Body of pancreas (tissue), 4 donors: Measurements from ENCODE around the gene CRYBG3. TPM values are rescaled to one million over a fixed set of nuclear protein-coding genes. Genes with fewer than 3 reads are reported as not detected.

ENCODE experiments used
- ATAC-seq: fragments of 150-250 bp; one replicate; pipeline ENCODE4 v1.9.1; 2016
- DNase-seq, 4 donors: peaks; one replicate each; pipeline ENCODE4 v3.0.0-alpha.2; 2019
- H3K27ac ChIP-seq, 4 donors: fragments of 200-600 bp; sonication (generic); 1 replicate in 3 of 4; 2 replicates in 1 of 4; pipeline versions ENCODE4 v1.5.1 to v1.6.1; 2016 to 2019; ENCODE audit warnings: mild to moderate bottlenecking in 1 of 4, mixed read lengths in 1 of 4, moderate library complexity in 1 of 4
- H3K27me3 ChIP-seq, 2 donors: fragments of 200-600 bp; sonication (generic); one replicate each; pipeline ENCODE4 v1.6.0; 2016; ENCODE audit warnings: mild to moderate bottlenecking in 1 of 2
- H3K36me3 ChIP-seq, 2 donors: fragments of 200-600 bp; sonication (generic); replicated peaks in 1 of 2; 2 replicates each; pipeline ENCODE4 v1.5.1; 2016; ENCODE audit warnings: low read depth in 2 of 2; ENCODE audit not compliant: insufficient read depth in 1 of 2
- H3K4me1 ChIP-seq: fragments of 200-600 bp; sonication (generic); one replicate; pipeline ENCODE4 v1.6.0; 2016
- H3K4me3 ChIP-seq, 2 donors: fragments of 200-600 bp; sonication (generic); 1 replicate in 1 of 2; 2 replicates in 1 of 2; pipeline ENCODE4 v1.5.1; 2016 to 2019
- H3K9me3 ChIP-seq, 3 donors: fragments of 200-600 bp; sonication (generic); 1 replicate in 2 of 3; 2 replicates in 1 of 3; pipeline ENCODE4 v1.5.1; 2016
- CTCF ChIP-seq, 7 experiments: fragments of 450-650 bp in 4 of 7; fragments of 200-600 bp in 3 of 7; sonication (generic) in 3 of 7; IDR thresholded peaks; one replicate each; pipeline ENCODE4 v1.5.1; 2016 to 2019; ENCODE audit warnings: antibody characterized with exemption in 7 of 7
- POLR2A ChIP-seq, 3 donors: fragments of 450-650 bp; IDR thresholded peaks; one replicate each; pipeline ENCODE4 v1.6.1; 2016; ENCODE audit warnings: antibody characterized with exemption in 3 of 3, mild to moderate bottlenecking in 2 of 3
- WGBS, 2 donors: methylation state at CpG; one replicate each; pipeline ENCODE4 v1.1.5; 2017; 5-methylcytosine and 5-hydroxymethylcytosine counted together
- intact Hi-C: fragments of 100-400 bp; cut with DNase I; formaldehyde crosslinking; loops from one replicate; pipeline ENCODE4 v1.15.1; 2023
- total RNA-seq, 2 donors: library from RNA; depleted of rRNA; stranded (reverse); fragments of >200 nt; gene quantifications; one replicate each; pipeline ENCODE4 v1.1.0, GENCODE V29; 2016

The CRYBG3 gene
- total RNA-seq, 2 donors from 2014 or later = 14.5 to 17.1 TPM

GRCh38 chr3:97974996-97975395 lies 153.2 kb downstream of the CRYBG3 start:
- WGBS, 2 donors = 61 to 75% methylated on average over 3 of the region's 3 CpGs
- Histone ChIP-seq H3K4me1 (peaks cover 22% of the 10 kb centered on the region), H3K27ac (no peak overlapping the region), H3K27me3 (no peaks in the 10 kb centered on the region), H3K36me3 (no peaks in the 10 kb centered on the region), H3K9me3 (no peaks in the 10 kb centered on the region), H3K4me3 (no peak overlapping the region)
- TF ChIP-seq POLR2A (IDR thresholded peaks at IDR 0.05) (no peak), CTCF (IDR thresholded peaks at IDR 0.05) (no peak)
- ATAC-seq (no peak), DNase-seq (no peak)
- intact Hi-C loops = no loop called here

- WGBS, 2 donors = 62 to 82% methylated on average over 1 of the region's 1 CpG
- ATAC-seq (no peak), DNase-seq (no peak)
- intact Hi-C loops = no loop called here
- TF ChIP-seq POLR2A (IDR thresholded peaks at IDR 0.05) = no peak
- TF ChIP-seq CTCF (IDR thresholded peaks at IDR 0.05) = no peak
- Histone ChIP-seq H3K4me3 (no peak overlapping the region), H3K36me3 (no peaks in the 10 kb centered on the region), H3K9me3 (no peaks in the 10 kb centered on the region), H3K4me1 (peaks cover 18% of the 10 kb centered on the region), H3K27ac (no peak overlapping the region), H3K27me3 (no peaks in the 10 kb centered on the region)
Observed at GRCh38 chr3:97975466-97975865, 153.7 kb downstream of the CRYBG3 start.

DNA sequence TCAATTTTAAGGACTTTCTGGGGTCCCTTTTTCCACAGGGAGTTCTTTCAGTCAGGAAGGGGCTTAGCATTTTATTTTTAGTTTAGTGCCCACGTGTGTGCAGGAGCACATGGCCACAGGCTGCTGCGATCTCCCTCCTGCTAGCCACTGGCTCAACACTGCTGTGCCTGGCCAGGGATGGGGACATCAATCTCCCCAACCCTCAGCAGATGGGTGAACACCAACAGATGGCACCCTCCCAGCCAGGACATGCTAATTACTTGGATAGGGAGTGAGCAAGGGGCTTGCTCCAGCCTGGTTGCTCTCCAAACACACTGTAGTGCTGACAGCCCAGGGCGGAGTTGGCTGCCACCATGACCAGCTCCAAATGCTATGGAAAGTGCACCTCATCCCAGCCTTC lies 157.8 kb downstream of the CRYBG3 start:
- no peak for DNase-seq
- H3K36me3 ChIP-seq = no peaks in the 10 kb centered on the region
- peaks cover 5% of the 10 kb centered on the region for H3K4me1 ChIP-seq
- WGBS, 2 donors = 82 to 84% methylated on average over 3 of the region's 3 CpGs
- H3K9me3 ChIP-seq = no peaks in the 10 kb centered on the region
- no peak overlapping the region for H3K4me3 ChIP-seq
- TF ChIP-seq CTCF (IDR thresholded peaks at IDR 0.05) (no peak), POLR2A (IDR thresholded peaks at IDR 0.05) (no peak)
- no peaks in the 10 kb centered on the region for H3K27me3 ChIP-seq
- no peak for ATAC-seq
- intact Hi-C loops = no loop called here
- H3K27ac ChIP-seq = no peak overlapping the region

- ATAC-seq (peak; percentile 33), DNase-seq (no peak)
- H3K27ac ChIP-seq = no peak overlapping the region
- H3K4me1 ChIP-seq = peaks cover 5% of the 10 kb centered on the region
- 67 to 72% methylated on average over 3 of the region's 3 CpGs for WGBS, 2 donors
- no peak for TF ChIP-seq CTCF (IDR thresholded peaks at IDR 0.05)
- TF ChIP-seq POLR2A (IDR thresholded peaks at IDR 0.05) = no peak
- intact Hi-C loops = no loop called here
- H3K36me3 ChIP-seq = no peaks in the 10 kb centered on the region
- H3K27me3 ChIP-seq = no peaks in the 10 kb centered on the region
- no peaks in the 10 kb centered on the region for H3K9me3 ChIP-seq
- H3K4me3 ChIP-seq = no peak overlapping the region
Observed at GRCh38 chr3:97981886-97982285, 160.1 kb downstream of the CRYBG3 start.

- 47 to 54% methylated on average over 2 of the region's 2 CpGs for WGBS, 2 donors
- TF ChIP-seq POLR2A (IDR thresholded peaks at IDR 0.05) (no peak), CTCF (IDR thresholded peaks at IDR 0.05) (no peak)
- no peaks in the 10 kb centered on the region for H3K9me3 ChIP-seq
- no peaks in the 10 kb centered on the region for H3K27me3 ChIP-seq
- no peak for ATAC-seq
- H3K27ac ChIP-seq = no peak overlapping the region
- H3K4me3 ChIP-seq = no peak overlapping the region
- peaks cover 5% of the 10 kb centered on the region for H3K4me1 ChIP-seq
- intact Hi-C loops = no loop called here
- H3K36me3 ChIP-seq = no peaks in the 10 kb centered on the region
- no peak for DNase-seq
Observed at GRCh38 chr3:97983933-97984491, 162.2 kb downstream of the CRYBG3 start.
